Fibroblast of the aortic adventitia (primary cell): ENCODE measurements around the gene UGT1A9. TPM values are rescaled to one million over a fixed set of nuclear protein-coding genes. Genes with fewer than 3 reads are reported as not detected.

ENCODE experiments used
- DNase-seq: peaks from one replicate; pipeline ENCODE4 v3.0.0-alpha.2; 2010; ENCODE audit warnings: low read depth
- H3K4me3 ChIP-seq: 2 replicates; pipeline ENCODE4 v1.5.1; 2011; ENCODE audit warnings: low read depth, mild to moderate bottlenecking, control low read depth, low read length, moderate library complexity
- CTCF ChIP-seq: IDR thresholded peaks from 2 replicates; pipeline ENCODE4 v1.5.1; 2011; ENCODE audit warnings: mild to moderate bottlenecking, low read length, control low read depth, inconsistent platforms; ENCODE audit not compliant: insufficient read depth
- total RNA-seq: library from RNA; depleted of rRNA; stranded (reverse); fragments of >200 nt; gene quantifications from 2 replicates; pipeline ENCODE4 v1.2.3, GENCODE V29; 2012; ENCODE audit warnings: low replicate concordance

UGT1A9 gene
- total RNA-seq, 1 donor: not detected

DNA sequence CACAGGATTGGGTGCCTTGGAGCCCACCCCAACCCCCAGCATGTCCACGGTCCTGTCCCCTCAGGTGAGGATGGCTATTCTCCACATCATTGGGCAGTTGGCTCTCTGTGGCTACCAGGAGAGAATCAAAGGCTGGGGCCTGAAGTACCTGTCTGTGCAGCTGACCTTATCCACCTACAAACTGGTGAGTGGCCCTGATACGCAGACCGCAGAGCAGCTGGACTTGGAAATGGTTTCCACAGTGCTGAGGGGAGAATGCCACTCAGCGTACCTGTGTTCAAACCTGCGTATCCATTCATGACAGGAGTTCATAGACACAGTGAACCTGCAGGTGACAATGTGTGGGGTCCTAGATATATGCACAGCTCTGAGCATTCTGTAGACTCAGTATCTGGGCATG lies 128.0 kb downstream of the UGT1A9 start:
- no peak for TF ChIP-seq CTCF
- H3K4me3 ChIP-seq: no peak overlapping the region
- no peak for DNase-seq

DNA sequence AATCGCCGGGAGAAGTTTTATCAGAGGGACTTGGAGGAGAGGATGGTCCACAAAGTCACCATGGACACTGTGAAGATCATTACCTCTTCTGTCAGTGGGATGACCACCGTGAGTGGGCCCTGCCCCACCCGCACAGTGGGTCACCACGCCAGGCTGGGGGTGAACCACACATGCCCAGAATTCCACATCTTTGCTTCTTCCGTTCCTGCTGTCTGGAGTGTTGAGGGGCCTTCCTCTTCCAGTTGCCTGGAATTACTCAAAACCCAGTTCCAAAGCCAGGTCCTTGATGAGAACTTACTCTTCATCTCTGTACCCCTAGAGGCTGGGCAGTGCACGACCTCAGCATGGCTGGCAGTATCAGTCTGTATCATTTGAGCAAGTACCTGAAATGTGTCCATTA lies 128.5 kb downstream of the UGT1A9 start:
- TF ChIP-seq CTCF: no peak
- no peak for DNase-seq
- no peak overlapping the region for H3K4me3 ChIP-seq

GRCh38 chr2:233801357-233802131 lies 129.8 kb downstream of the UGT1A9 start:
- DNase-seq: peak; percentile 12
- no peak for TF ChIP-seq CTCF
- no peak overlapping the region for H3K4me3 ChIP-seq

DNA sequence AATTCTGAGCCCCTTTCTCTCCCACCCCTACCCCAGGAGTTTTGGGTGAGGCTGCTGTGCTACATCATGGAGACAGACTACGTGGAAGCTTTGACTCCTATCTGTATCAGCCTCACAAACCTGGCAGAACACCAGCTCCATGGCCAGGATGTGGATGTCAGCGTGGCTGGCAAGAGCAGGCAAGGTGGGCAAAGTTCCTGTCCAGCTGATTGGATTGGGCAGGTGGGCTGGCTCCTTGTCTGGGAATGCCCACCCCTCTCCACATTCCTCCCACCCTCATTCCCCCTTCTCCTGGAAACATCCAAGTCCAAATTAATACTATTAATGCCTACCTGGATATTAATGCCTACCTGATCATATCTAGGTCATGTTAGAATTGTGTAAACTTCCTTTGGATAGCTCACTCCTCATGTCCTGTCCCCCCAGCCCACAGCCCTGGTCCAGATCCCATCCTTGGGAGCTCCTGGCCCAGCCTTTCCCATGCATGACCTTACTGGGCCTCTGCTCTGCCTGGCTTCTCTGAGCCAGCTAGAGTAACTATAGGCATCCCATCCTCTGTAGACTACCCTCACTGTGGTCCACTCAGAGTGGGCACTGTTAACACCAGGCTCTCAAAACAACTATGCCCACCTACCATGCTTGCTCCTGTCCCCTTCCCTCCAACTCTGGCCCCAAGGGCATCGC lies 130.6 kb downstream of the UGT1A9 start:
- TF ChIP-seq CTCF: no peak
- no peak overlapping the region for H3K4me3 ChIP-seq
- no peak for DNase-seq

DNA sequence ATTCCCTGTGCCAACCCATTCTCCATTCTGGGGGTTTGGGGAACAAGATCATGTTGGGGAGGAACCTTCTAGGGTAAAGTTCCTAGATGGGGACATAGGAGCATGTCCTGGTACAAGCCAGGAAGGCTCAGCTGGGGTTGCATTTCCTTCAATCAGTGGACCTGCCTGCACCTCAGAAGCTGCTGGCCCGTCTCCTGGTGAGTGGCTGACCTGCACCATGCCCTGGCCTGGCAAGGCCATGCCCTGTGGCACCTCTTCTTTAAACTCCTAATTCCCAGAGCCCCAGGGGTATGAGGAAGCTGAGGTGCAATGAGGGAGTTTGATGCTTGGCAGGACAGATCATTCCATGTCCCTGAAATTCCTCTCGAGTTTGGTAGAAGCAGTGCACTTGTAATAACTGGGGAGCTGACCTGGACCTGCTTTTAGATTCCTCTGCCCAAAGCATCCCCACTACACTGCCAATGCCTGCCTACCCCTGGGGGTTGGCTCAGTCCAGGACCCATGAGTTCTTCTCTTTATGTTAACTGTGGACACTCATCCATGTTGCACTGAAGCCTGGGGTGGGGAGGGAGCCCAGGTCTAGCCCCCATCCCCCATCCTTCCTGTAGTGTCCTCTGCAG lies 131.7 kb downstream of the UGT1A9 start:
- no peak overlapping the region for H3K4me3 ChIP-seq
- no peak for TF ChIP-seq CTCF
- no peak for DNase-seq

DNA sequence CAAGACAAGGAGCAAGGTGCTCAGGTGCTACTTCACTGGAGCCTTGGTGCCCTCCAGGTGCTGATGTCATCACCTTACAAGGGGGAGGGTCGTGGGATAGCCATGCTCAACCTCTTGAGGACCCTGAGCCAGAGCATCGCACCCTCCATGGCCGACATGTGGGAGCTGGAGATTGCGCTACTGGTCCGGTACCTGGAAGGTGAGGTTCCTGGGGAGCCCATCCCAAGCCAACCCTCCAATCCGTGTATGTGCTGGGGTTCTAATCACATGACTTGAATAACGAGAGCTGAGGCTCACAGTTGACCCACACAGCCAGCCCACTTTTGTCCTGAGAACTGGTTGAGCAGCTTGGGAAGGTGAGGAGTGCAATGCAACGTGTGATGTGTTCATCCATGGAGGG lies 132.3 kb downstream of the UGT1A9 start:
- DNase-seq: no peak
- H3K4me3 ChIP-seq: no peak overlapping the region
- no peak for TF ChIP-seq CTCF
